ENCODE data around the gene MFN1. TPM values are rescaled to one million over a fixed set of nuclear protein-coding genes. Genes with fewer than 3 reads are reported as not detected.

The MFN1 gene
- total and polyA plus RNA-seq, 2 of the 13 experiments (the other 11 are each of a cell fraction or from before 2014, with no cell fraction given), result 25.2 to 37.5 TPM

DNA sequence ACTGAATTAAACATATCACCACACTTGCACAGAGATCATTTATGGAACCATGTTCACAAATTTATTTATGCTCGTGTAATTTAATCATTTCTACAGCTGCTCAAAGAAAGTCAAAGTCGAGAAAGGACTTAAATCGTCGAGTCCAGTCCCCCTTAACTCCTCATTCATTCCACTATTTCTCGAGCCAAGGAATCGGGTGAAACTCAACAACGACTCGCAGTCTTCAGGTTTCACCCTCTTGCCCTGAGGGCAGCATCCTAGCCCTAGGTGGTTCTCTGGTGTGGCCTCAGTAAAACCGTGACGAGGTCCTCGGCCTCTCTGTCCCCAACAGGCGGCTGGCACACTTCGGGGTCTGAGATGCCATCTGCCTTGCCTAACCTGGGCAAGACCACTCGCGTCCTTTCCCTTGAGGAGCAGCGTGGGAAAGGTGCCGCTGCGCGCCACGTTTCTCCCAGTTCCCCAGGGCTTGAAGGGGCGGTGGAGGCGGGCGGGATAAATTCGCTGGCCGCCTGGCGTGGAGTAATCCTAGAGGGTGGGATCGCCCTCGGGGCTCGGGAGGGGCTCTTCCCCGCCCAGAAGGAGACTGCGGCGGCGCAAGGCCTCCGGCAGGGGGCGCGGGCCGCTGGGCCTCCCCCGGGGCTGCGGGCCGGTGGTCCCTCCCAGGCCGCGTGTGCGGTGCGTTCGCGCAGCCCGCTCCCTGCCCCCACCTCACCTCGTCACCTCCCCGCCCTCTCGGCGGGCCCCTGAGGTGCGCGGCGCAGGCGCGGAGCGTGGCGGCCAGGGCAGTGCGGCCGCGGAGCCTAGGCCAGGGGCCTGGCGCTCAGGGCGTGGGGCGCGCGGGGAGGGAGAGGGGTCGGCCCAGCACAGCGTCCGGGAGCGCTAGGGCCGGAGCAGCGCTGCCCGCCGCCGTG lies 25.0 kb upstream of the MFN1 start, which contains the start of gene ZNF639 (continued):
- peak; percentile 90 for TF ChIP-seq ZNF777 (CRISPR knock-in tag; IDR thresholded peaks at IDR 0.05)
- peak; percentile 55; the same call in 1 of the 2 replicates for TF ChIP-seq ZNF451 (CRISPR knock-in tag; IDR thresholded peaks at IDR 0.05)
- TF ChIP-seq HIVEP1 (CRISPR knock-in tag; IDR thresholded peaks at IDR 0.05), result peak; percentile 61; the same call in 1 of the 2 replicates
- peak; percentile 74; the same call in 1 of the 2 replicates for TF ChIP-seq CCDC6 (CRISPR knock-in tag; IDR thresholded peaks at IDR 0.05)
- TF ChIP-seq, protein P1, sequence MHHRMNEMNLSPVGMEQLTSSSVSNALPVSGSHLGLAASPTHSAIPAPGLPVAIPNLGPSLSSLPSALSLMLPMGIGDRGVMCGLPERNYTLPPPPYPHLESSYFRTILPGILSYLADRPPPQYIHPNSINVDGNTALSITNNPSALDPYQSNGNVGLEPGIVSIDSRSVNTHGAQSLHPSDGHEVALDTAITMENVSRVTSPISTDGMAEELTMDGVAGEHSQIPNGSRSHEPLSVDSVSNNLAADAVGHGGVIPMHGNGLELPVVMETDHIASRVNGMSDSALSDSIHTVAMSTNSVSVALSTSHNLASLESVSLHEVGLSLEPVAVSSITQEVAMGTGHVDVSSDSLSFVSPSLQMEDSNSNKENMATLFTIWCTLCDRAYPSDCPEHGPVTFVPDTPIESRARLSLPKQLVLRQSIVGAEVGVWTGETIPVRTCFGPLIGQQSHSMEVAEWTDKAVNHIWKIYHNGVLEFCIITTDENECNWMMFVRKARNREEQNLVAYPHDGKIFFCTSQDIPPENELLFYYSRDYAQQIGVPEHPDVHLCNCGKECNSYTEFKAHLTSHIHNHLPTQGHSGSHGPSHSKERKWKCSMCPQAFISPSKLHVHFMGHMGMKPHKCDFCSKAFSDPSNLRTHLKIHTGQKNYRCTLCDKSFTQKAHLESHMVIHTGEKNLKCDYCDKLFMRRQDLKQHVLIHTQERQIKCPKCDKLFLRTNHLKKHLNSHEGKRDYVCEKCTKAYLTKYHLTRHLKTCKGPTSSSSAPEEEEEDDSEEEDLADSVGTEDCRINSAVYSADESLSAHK (CRISPR knock-in tag; IDR thresholded peaks at IDR 0.05; ENCODE audit: borderline replicate concordance), result no peak
- no peak for TF ChIP-seq NFE2L1 (CRISPR knock-in tag; IDR thresholded peaks at IDR 0.05; ENCODE audit: borderline replicate concordance)
- no peak for TF ChIP-seq ZNF496 (CRISPR knock-in tag; IDR thresholded peaks at IDR 0.05; ENCODE audit: insufficient replicate concordance)
- peak; percentile 33 for TF ChIP-seq ASH2L (IDR thresholded peaks at IDR 0.05; ENCODE audit: insufficient read length, low read depth, low read length)
- no peak for TF ChIP-seq ZMYM2 (CRISPR knock-in tag; IDR thresholded peaks at IDR 0.05)
- TF ChIP-seq, protein P2, sequence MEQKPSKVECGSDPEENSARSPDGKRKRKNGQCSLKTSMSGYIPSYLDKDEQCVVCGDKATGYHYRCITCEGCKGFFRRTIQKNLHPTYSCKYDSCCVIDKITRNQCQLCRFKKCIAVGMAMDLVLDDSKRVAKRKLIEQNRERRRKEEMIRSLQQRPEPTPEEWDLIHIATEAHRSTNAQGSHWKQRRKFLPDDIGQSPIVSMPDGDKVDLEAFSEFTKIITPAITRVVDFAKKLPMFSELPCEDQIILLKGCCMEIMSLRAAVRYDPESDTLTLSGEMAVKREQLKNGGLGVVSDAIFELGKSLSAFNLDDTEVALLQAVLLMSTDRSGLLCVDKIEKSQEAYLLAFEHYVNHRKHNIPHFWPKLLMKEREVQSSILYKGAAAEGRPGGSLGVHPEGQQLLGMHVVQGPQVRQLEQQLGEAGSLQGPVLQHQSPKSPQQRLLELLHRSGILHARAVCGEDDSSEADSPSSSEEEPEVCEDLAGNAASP (CRISPR knock-in tag; IDR thresholded peaks at IDR 0.05; ENCODE audit: borderline replicate concordance), result 0 out of 2 replicates have a peak, but pooled peaks have one; percentile 13
- TF ChIP-seq TGIF2 (CRISPR knock-in tag; IDR thresholded peaks at IDR 0.05), result peak; percentile 15; the same call in 1 of the 2 replicates
- TF ChIP-seq, protein P3, sequence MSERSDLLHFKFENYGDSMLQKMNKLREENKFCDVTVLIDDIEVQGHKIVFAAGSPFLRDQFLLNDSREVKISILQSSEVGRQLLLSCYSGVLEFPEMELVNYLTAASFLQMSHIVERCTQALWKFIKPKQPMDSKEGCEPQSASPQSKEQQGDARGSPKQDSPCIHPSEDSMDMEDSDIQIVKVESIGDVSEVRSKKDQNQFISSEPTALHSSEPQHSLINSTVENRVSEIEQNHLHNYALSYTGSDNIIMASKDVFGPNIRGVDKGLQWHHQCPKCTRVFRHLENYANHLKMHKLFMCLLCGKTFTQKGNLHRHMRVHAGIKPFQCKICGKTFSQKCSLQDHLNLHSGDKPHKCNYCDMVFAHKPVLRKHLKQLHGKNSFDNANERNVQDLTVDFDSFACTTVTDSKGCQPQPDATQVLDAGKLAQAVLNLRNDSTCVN (CRISPR knock-in tag; IDR thresholded peaks at IDR 0.05; ENCODE audit: borderline replicate concordance), result no peak
- TF ChIP-seq, protein P4, sequence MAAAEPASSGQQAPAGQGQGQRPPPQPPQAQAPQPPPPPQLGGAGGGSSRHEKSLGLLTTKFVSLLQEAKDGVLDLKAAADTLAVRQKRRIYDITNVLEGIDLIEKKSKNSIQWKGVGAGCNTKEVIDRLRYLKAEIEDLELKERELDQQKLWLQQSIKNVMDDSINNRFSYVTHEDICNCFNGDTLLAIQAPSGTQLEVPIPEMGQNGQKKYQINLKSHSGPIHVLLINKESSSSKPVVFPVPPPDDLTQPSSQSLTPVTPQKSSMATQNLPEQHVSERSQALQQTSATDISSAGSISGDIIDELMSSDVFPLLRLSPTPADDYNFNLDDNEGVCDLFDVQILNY (CRISPR knock-in tag; conservative IDR thresholded peaks at IDR 0.05), result no peak
- TF ChIP-seq, protein P5, sequence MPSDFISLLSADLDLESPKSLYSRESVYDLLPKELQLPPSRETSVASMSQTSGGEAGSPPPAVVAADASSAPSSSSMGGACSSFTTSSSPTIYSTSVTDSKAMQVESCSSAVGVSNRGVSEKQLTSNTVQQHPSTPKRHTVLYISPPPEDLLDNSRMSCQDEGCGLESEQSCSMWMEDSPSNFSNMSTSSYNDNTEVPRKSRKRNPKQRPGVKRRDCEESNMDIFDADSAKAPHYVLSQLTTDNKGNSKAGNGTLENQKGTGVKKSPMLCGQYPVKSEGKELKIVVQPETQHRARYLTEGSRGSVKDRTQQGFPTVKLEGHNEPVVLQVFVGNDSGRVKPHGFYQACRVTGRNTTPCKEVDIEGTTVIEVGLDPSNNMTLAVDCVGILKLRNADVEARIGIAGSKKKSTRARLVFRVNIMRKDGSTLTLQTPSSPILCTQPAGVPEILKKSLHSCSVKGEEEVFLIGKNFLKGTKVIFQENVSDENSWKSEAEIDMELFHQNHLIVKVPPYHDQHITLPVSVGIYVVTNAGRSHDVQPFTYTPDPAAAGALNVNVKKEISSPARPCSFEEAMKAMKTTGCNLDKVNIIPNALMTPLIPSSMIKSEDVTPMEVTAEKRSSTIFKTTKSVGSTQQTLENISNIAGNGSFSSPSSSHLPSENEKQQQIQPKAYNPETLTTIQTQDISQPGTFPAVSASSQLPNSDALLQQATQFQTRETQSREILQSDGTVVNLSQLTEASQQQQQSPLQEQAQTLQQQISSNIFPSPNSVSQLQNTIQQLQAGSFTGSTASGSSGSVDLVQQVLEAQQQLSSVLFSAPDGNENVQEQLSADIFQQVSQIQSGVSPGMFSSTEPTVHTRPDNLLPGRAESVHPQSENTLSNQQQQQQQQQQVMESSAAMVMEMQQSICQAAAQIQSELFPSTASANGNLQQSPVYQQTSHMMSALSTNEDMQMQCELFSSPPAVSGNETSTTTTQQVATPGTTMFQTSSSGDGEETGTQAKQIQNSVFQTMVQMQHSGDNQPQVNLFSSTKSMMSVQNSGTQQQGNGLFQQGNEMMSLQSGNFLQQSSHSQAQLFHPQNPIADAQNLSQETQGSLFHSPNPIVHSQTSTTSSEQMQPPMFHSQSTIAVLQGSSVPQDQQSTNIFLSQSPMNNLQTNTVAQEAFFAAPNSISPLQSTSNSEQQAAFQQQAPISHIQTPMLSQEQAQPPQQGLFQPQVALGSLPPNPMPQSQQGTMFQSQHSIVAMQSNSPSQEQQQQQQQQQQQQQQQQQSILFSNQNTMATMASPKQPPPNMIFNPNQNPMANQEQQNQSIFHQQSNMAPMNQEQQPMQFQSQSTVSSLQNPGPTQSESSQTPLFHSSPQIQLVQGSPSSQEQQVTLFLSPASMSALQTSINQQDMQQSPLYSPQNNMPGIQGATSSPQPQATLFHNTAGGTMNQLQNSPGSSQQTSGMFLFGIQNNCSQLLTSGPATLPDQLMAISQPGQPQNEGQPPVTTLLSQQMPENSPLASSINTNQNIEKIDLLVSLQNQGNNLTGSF (CRISPR knock-in tag; IDR thresholded peaks at IDR 0.05), result no peak; the same call in 1 of the 2 replicates
